ENCODE measurements around the gene FHOD3.
"Not testable (repeated sequence)": the region's sequence is repeated elsewhere in the genome, so short reads cannot be mapped to it uniquely, and the experiment has no call there.

The FHOD3 gene

GRCh38 chr18:36711813-36712444 lies 414.4 kb downstream of the FHOD3 start:
- no peaks in the 10 kb centered on the region for H3K9me3 ChIP-seq (ENCODE audit: control insufficient read depth, insufficient read depth, low read length)
- H3K4me1 ChIP-seq (ENCODE audit: insufficient read depth, low read length) = 0 out of 2 replicates have a peak, but pooled peaks cover 2% of the 10 kb centered on the region
- no peak overlapping the region for H3K9ac ChIP-seq (ENCODE audit: low read depth, low read length)
- no peaks in the 10 kb centered on the region for H3K36me3 ChIP-seq (ENCODE audit: insufficient read depth, low read length)

- H3K9ac ChIP-seq (ENCODE audit: low read depth, low read length) = no peak overlapping the region
- H3K4me1 ChIP-seq (ENCODE audit: insufficient read depth, low read length) = 0 out of 2 replicates have a peak, but pooled peaks cover 2% of the 10 kb centered on the region
- no peaks in the 10 kb centered on the region for H3K9me3 ChIP-seq (ENCODE audit: control insufficient read depth, insufficient read depth, low read length)
- H3K36me3 ChIP-seq (ENCODE audit: insufficient read depth, low read length) = no peaks in the 10 kb centered on the region
Observed at GRCh38 chr18:36714476-36714875, 417.0 kb downstream of the FHOD3 start.

GRCh38 chr18:36717422-36718110 lies 420.1 kb downstream of the FHOD3 start:
- H3K9ac ChIP-seq (ENCODE audit: low read depth, low read length) = no peak overlapping the region
- H3K4me1 ChIP-seq (ENCODE audit: insufficient read depth, low read length) = no peaks in the 10 kb centered on the region
- H3K36me3 ChIP-seq (ENCODE audit: insufficient read depth, low read length) = no peaks in the 10 kb centered on the region
- H3K9me3 ChIP-seq (ENCODE audit: control insufficient read depth, insufficient read depth, low read length) = no peaks in the 10 kb centered on the region

- Histone ChIP-seq H3K36me3 (ENCODE audit: insufficient read depth, low read length) (no peaks in the 10 kb centered on the region), H3K9me3 (ENCODE audit: control insufficient read depth, insufficient read depth, low read length) (no peaks in the 10 kb centered on the region), H3K9ac (ENCODE audit: low read depth, low read length) (no peak overlapping the region), H3K4me1 (ENCODE audit: insufficient read depth, low read length) (no peaks in the 10 kb centered on the region)
Observed at GRCh38 chr18:36718705-36719328, 421.3 kb downstream of the FHOD3 start.

GRCh38 chr18:36719630-36720029 lies 422.1 kb downstream of the FHOD3 start:
- H3K9ac ChIP-seq (ENCODE audit: low read depth, low read length) = no peak overlapping the region
- no peaks in the 10 kb centered on the region for H3K4me1 ChIP-seq (ENCODE audit: insufficient read depth, low read length)
- H3K9me3 ChIP-seq (ENCODE audit: control insufficient read depth, insufficient read depth, low read length) = no peaks in the 10 kb centered on the region
- no peaks in the 10 kb centered on the region for H3K36me3 ChIP-seq (ENCODE audit: insufficient read depth, low read length)

GRCh38 chr18:36721351-36721750 lies 423.8 kb downstream of the FHOD3 start:
- H3K36me3 ChIP-seq (ENCODE audit: insufficient read depth, low read length) = not testable (repeated sequence)

GRCh38 chr18:36724169-36724568 lies 426.7 kb downstream of the FHOD3 start:
- Histone ChIP-seq H3K9me3 (ENCODE audit: control insufficient read depth, insufficient read depth, low read length) (no peaks in the 10 kb centered on the region), H3K36me3 (ENCODE audit: insufficient read depth, low read length) (no peaks in the 10 kb centered on the region), H3K9ac (ENCODE audit: low read depth, low read length) (no peak overlapping the region), H3K4me1 (ENCODE audit: insufficient read depth, low read length) (no peaks in the 10 kb centered on the region)

More at GRCh38 chr18:36721351-36721750, 423.8 kb downstream of the FHOD3 start:
- H3K9me3 ChIP-seq (ENCODE audit: control insufficient read depth, insufficient read depth, low read length); H3K9ac ChIP-seq (ENCODE audit: low read depth, low read length); H3K4me1 ChIP-seq (ENCODE audit: insufficient read depth, low read length): not testable (repeated sequence)

GRCh38 chr18:36724591-36725001 lies 427.1 kb downstream of the FHOD3 start:
- Histone ChIP-seq H3K4me1 (ENCODE audit: insufficient read depth, low read length) (no peaks in the 10 kb centered on the region), H3K36me3 (ENCODE audit: insufficient read depth, low read length) (no peaks in the 10 kb centered on the region), H3K9me3 (ENCODE audit: control insufficient read depth, insufficient read depth, low read length) (no peaks in the 10 kb centered on the region), H3K9ac (ENCODE audit: low read depth, low read length) (no peak overlapping the region)

- no peaks in the 10 kb centered on the region for H3K9me3 ChIP-seq (ENCODE audit: control insufficient read depth, insufficient read depth, low read length)
- no peak overlapping the region for H3K9ac ChIP-seq (ENCODE audit: low read depth, low read length)
- no peaks in the 10 kb centered on the region; the same call in 1 of the 2 replicates for H3K4me1 ChIP-seq (ENCODE audit: insufficient read depth, low read length)
- H3K36me3 ChIP-seq (ENCODE audit: insufficient read depth, low read length) = no peaks in the 10 kb centered on the region
Observed at GRCh38 chr18:36728345-36728744, 430.8 kb downstream of the FHOD3 start.

GRCh38 chr18:36729197-36729596 lies 431.7 kb downstream of the FHOD3 start:
- Histone ChIP-seq H3K9ac (ENCODE audit: low read depth, low read length) (no peak overlapping the region), H3K4me1 (ENCODE audit: insufficient read depth, low read length) (no peaks in the 10 kb centered on the region; the same call in 1 of the 2 replicates), H3K9me3 (ENCODE audit: control insufficient read depth, insufficient read depth, low read length) (no peaks in the 10 kb centered on the region; the same call in 1 of the 2 replicates), H3K36me3 (ENCODE audit: insufficient read depth, low read length) (no peaks in the 10 kb centered on the region)

- Histone ChIP-seq H3K9ac (ENCODE audit: low read depth, low read length) (no peak overlapping the region), H3K4me1 (ENCODE audit: insufficient read depth, low read length) (no peaks in the 10 kb centered on the region; the same call in 1 of the 2 replicates), H3K9me3 (ENCODE audit: control insufficient read depth, insufficient read depth, low read length) (no peaks in the 10 kb centered on the region; the same call in none of the 2 replicates), H3K36me3 (ENCODE audit: insufficient read depth, low read length) (no peaks in the 10 kb centered on the region)
Observed at GRCh38 chr18:36732264-36732663, 434.8 kb downstream of the FHOD3 start.

- H3K4me1 ChIP-seq (ENCODE audit: insufficient read depth, low read length) = no peaks in the 10 kb centered on the region; the same call in 1 of the 2 replicates
- no peak overlapping the region for H3K9ac ChIP-seq (ENCODE audit: low read depth, low read length)
- no peaks in the 10 kb centered on the region for H3K36me3 ChIP-seq (ENCODE audit: insufficient read depth, low read length)
- H3K9me3 ChIP-seq (ENCODE audit: control insufficient read depth, insufficient read depth, low read length) = no peaks in the 10 kb centered on the region; the same call in none of the 2 replicates
Observed at GRCh38 chr18:36733150-36733549, 435.6 kb downstream of the FHOD3 start.

- Histone ChIP-seq H3K9me3 (ENCODE audit: control insufficient read depth, insufficient read depth, low read length) (no peaks in the 10 kb centered on the region; the same call in none of the 2 replicates), H3K9ac (ENCODE audit: low read depth, low read length) (no peak overlapping the region)
Observed at GRCh38 chr18:36734596-36734995, 437.1 kb downstream of the FHOD3 start.

GRCh38 chr18:36735130-36735529 lies 437.6 kb downstream of the FHOD3 start:
- no peaks in the 10 kb centered on the region; the same call in none of the 2 replicates for H3K9me3 ChIP-seq (ENCODE audit: control insufficient read depth, insufficient read depth, low read length)
- H3K36me3 ChIP-seq (ENCODE audit: insufficient read depth, low read length) = no peaks in the 10 kb centered on the region
- H3K9ac ChIP-seq (ENCODE audit: low read depth, low read length) = no peak overlapping the region
- no peaks in the 10 kb centered on the region; the same call in 1 of the 2 replicates for H3K4me1 ChIP-seq (ENCODE audit: insufficient read depth, low read length)

More at GRCh38 chr18:36734596-36734995, 437.1 kb downstream of the FHOD3 start:
- no peaks in the 10 kb centered on the region; the same call in 1 of the 2 replicates for H3K4me1 ChIP-seq (ENCODE audit: insufficient read depth, low read length)
- H3K36me3 ChIP-seq (ENCODE audit: insufficient read depth, low read length) = no peaks in the 10 kb centered on the region
